Endodermal cell (in vitro differentiated cells): ENCODE data around the gene LRRK1. TPM values are rescaled to one million over a fixed set of nuclear protein-coding genes. Genes with fewer than 3 reads are reported as not detected.

Experiments used
- DNase-seq: peaks from one replicate; pipeline ENCODE4 v3.0.0-alpha.2; 2017
- H3K27ac ChIP-seq: 2 replicates; pipeline ENCODE4 v1.5.1; 2013; ENCODE audit warnings: mild to moderate bottlenecking, low read depth, low read length, moderate library complexity
- H3K27me3 ChIP-seq: 2 replicates; pipeline ENCODE4 v1.6.1; 2013; ENCODE audit warnings: mild to moderate bottlenecking, low read length, moderate library complexity; ENCODE audit not compliant: insufficient read depth, control insufficient read depth, poor library complexity, severe bottlenecking
- H3K36me3 ChIP-seq: 2 replicates; pipeline ENCODE4 v1.7.0; 2013; ENCODE audit warnings: mild to moderate bottlenecking, low read length, moderate library complexity; ENCODE audit not compliant: control insufficient read depth, insufficient read depth
- H3K4me1 ChIP-seq: one replicate; pipeline ENCODE4 v1.7.0; 2013; ENCODE audit warnings: low read length; ENCODE audit not compliant: control insufficient read depth, insufficient read depth
- H3K4me3 ChIP-seq: 2 replicates; pipeline ENCODE4 v1.5.1; 2013; ENCODE audit warnings: mild to moderate bottlenecking, low read length, moderate library complexity
- H3K9ac ChIP-seq: 2 replicates; pipeline ENCODE4 v1.6.1; 2013; ENCODE audit warnings: mild to moderate bottlenecking, low read length, moderate library complexity; ENCODE audit not compliant: poor library complexity, severe bottlenecking; ENCODE audit errors: extremely low read depth
- H3K9me3 ChIP-seq: 2 replicates; pipeline ENCODE4 v1.6.1; 2013; ENCODE audit warnings: mild to moderate bottlenecking, low read length, moderate library complexity; ENCODE audit not compliant: control insufficient read depth
- H3K27ac Mint-ChIP-seq: 2 replicates; pipeline ENCODE4 v1.8.0; 2020; ENCODE audit warnings: mixed read lengths
- H3K27me3 Mint-ChIP-seq: 2 replicates; pipeline ENCODE4 v1.8.0; 2021; ENCODE audit warnings: mild to moderate bottlenecking, mixed read lengths; ENCODE audit not compliant: insufficient read depth
- H3K36me3 Mint-ChIP-seq: 2 replicates; pipeline ENCODE4 v1.8.0; 2020; ENCODE audit warnings: low read depth, mixed read lengths
- H3K4me1 Mint-ChIP-seq: 2 replicates; pipeline ENCODE4 v1.8.0; 2020; ENCODE audit warnings: mixed read lengths
- H3K4me3 Mint-ChIP-seq: 2 replicates; pipeline ENCODE4 v1.8.0; 2020; ENCODE audit warnings: mild to moderate bottlenecking, moderate library complexity, mixed read lengths
- H3K9me3 Mint-ChIP-seq: 2 replicates; pipeline ENCODE4 v1.8.0; 2020; ENCODE audit warnings: mild to moderate bottlenecking, mixed read lengths
- CTCF ChIP-seq: fragments of 200-600 bp; sonication (generic); conservative IDR thresholded peaks from 2 replicates; pipeline ENCODE4 v1.5.0; 2021; ENCODE audit warnings: antibody characterized with exemption, mild to moderate bottlenecking
- WGBS, 2 experiments: methylation state at CpG; one replicate each; pipeline versions ENCODE4 v1.1.5 to v1.1.7; 2013; ENCODE audit warnings: missing lambda C conversion rate in 2 of 2, mixed read lengths in 1 of 2; ENCODE audit not compliant: insufficient coverage in 1 of 2, insufficient read length in 1 of 2; 5-methylcytosine and 5-hydroxymethylcytosine counted together
- total RNA-seq, 2 donors: library from RNA; stranded (reverse); fragmentation: NEBNext Ultra II Directional in 1 of 2; extraction: Animal tissue kit (Norgen Biotek cat#: 25700) in 1 of 2; gene quantifications; 2 replicates in 1 of 2; 3 replicates in 1 of 2; pipeline ENCODE4 v1.2.1, GENCODE V29; 2021

The LRRK1 gene
- total RNA-seq, 2 donors from 2014 or later, result 2.7 to 5.1 TPM

- Mint-ChIP-seq H3K4me1 (peaks cover 21% of the 10 kb centered on the region), H3K4me3 (no peak overlapping the region), H3K36me3 (peaks cover 6% of the 10 kb centered on the region), H3K27me3 (no peaks in the 10 kb centered on the region), H3K27ac (no peak overlapping the region), H3K9me3 (peaks cover 13% of the 10 kb centered on the region)
- no peak overlapping the region for H3K4me3 ChIP-seq
- WGBS, 2 experiments, result 85 to 90% methylated on average over 3 to 14 of the region's 14 CpGs
- DNase-seq, result no peak
- H3K9ac ChIP-seq, result no peak overlapping the region
- no peaks in the 10 kb centered on the region for H3K36me3 ChIP-seq
- H3K27ac ChIP-seq, result no peak overlapping the region
- no peaks in the 10 kb centered on the region for H3K4me1 ChIP-seq
- TF ChIP-seq CTCF, result no peak
- H3K27me3 ChIP-seq, result no peaks in the 10 kb centered on the region
- no peaks in the 10 kb centered on the region for H3K9me3 ChIP-seq
Measured at GRCh38 chr15:101067660-101068522, 148.7 kb downstream of the LRRK1 start.

GRCh38 chr15:101068523-101068960, 149.4 kb downstream of the LRRK1 start:
- no peak for DNase-seq
- H3K9ac ChIP-seq, result no peak overlapping the region
- no peaks in the 10 kb centered on the region for H3K4me1 ChIP-seq
- no peaks in the 10 kb centered on the region for H3K27me3 ChIP-seq
- peaks cover 20% of the 10 kb centered on the region for H3K4me1 Mint-ChIP-seq
- H3K27me3 Mint-ChIP-seq, result peaks cover under 1% of the 10 kb centered on the region
- peaks cover 11% of the 10 kb centered on the region for H3K36me3 Mint-ChIP-seq
- no peaks in the 10 kb centered on the region for H3K9me3 ChIP-seq
- H3K4me3 Mint-ChIP-seq, result no peak overlapping the region
- no peak overlapping the region for H3K4me3 ChIP-seq
- H3K9me3 Mint-ChIP-seq, result peaks cover 20% of the 10 kb centered on the region
- H3K27ac ChIP-seq, result peak overlapping the region; percentile 85
- peak overlapping the region; percentile 89 for H3K27ac Mint-ChIP-seq
- WGBS, 2 experiments, result 70 to 80% methylated on average over 8 to 11 of the region's 11 CpGs
- no peaks in the 10 kb centered on the region for H3K36me3 ChIP-seq
- no peak for TF ChIP-seq CTCF

DNA sequence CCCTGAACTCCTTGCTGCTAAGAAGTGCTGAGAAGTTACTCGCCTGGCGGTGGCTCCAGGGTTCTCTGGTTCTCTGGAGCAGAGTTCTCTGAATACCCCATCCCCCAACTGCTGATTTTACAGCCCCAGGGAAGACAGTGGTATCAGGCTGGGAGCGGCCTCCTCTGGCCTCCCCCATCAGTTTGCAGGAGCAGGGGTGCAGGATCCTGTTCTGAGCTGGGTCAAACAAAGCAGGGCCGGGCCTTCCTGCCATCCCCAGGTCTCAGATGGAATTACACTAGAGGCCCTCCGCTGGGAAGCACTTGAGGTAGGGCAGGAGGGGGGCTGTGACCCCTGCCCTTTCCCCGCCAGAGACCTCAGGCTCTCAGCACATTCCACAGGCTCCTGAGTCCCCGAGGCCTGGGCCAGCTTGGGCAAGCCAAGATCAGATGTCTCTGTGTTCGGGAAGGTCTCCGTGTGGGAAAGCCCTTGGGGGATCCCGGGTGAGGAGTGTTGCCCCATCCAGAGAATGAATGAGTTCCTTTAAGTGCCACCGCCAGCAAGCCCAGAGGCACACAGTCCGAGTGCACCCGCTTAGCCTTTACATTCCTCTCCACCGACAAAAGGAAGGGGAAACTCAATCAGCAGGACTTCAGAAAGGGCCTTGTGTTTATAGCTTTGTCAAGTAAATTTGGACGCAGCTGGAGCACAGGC, 149.9 kb downstream of the LRRK1 start:
- H3K27ac Mint-ChIP-seq, result peak overlapping the region; percentile 94
- Histone ChIP-seq H3K4me3 (no peak overlapping the region), H3K36me3 (no peaks in the 10 kb centered on the region), H3K27ac (peak overlapping the region; percentile 85), H3K9me3 (no peaks in the 10 kb centered on the region), H3K9ac (no peak overlapping the region), H3K4me1 (no peaks in the 10 kb centered on the region), H3K27me3 (no peaks in the 10 kb centered on the region)
- peak; percentile 93 for DNase-seq
- H3K9me3 Mint-ChIP-seq, result peaks cover 25% of the 10 kb centered on the region
- H3K36me3 Mint-ChIP-seq, result peaks cover 15% of the 10 kb centered on the region
- peaks cover 4% of the 10 kb centered on the region for H3K27me3 Mint-ChIP-seq
- H3K4me1 Mint-ChIP-seq, result peaks cover 20% of the 10 kb centered on the region
- no peak overlapping the region for H3K4me3 Mint-ChIP-seq
- TF ChIP-seq CTCF, result peak; percentile 68
- WGBS, 2 experiments, result 38 to 48% methylated on average over 2 to 15 of the region's 15 CpGs
